Heart left ventricle (tissue), 13 donors: ENCODE results near the gene PCK1.

Experiments
- POLR2A ChIP-seq, 2 donors: fragments of 450-650 bp; IDR thresholded peaks; one replicate each; pipeline ENCODE4 v1.6.1; 2017; ENCODE audit warnings: antibody characterized with exemption in 2 of 2, mild to moderate bottlenecking in 2 of 2, moderate library complexity in 2 of 2
- TF ChIP-seq, protein P1 (sequence below), 12 donors: fragments of 200-600 bp; sonication (generic) in 4 of 12; IDR thresholded peaks; one replicate each; pipeline versions ENCODE4 v1.5.0 to v1.8.0; 2018 to 2022; ENCODE audit warnings: antibody characterized with exemption in 12 of 12, mild to moderate bottlenecking in 5 of 12
- donor health status: ischemic (EF 13 %, LVEDD 7.1; RV severe dilation, severe dysfunction).
- donor health status: DM: no; HTN: yes; CAD: no.
- donor health status: DM: no; HTN: no; CAD: no.
- donor health status: ischemic (EF 25% LVEDD 6.9; RV normal size, moderate dysfunction).
- donor health status: ischemic (EF 25% LVEDD 5.7; RV mildly dilated, moderate dysfunction).
- donor health status: ischemic (EF 35%, LVEDD 5.7; RV mildly dilated, moderate dysfunction).
- donor health status: nonischemic (EF 11% LVEDD 7.7; RV severe dilation, severe dysfunction).
- donor health status: DM: yes; HTN: yes; CAD: no.
- donor health status: PGD.
- donor health status: ischemic (EF 29% LVEDD 5.4; RV normal size, mild dysfunction).
- donor health status: nonischemic (EF 23%, LVEDD 6.1; RV moderate dilation, normal function).

DNA sequence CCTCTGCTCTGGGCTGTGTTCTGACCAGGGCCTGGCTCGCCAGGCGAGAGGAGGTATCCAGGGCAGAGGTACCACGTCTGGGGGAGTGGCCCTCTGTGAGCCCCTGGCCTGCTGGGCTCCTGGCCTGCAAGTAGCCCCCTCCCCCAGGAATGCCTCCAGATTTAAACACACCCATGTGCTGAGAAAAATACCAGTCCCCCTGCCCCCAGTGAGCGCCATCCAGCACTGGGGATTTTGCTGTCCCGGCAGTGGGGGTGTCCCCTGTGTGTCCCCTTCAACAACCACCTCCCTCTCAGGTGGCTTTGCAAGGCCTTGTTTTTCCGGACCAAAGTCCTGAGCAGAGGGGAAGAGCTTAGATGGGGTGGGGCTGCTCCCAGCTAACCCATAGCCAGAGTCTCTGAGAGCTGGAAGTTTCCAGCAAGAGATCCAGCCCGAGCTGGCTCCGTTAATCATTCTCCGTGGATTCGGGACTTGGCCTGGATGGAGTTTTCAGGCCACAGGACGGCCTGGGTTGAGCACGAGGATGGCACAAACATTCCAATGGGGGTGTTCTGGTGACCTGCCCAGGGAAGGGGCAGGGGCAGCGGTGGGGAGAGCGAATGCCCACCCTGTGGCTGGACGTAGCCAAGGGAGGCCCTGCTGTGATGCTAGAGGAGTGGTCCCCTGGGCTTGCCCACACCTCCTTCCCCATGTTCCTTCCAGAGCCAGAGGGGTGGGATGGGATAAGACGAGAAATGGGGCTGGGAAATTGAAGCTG lies 29.0 kb downstream of the PCK1 start:
- TF ChIP-seq, protein P1, sequence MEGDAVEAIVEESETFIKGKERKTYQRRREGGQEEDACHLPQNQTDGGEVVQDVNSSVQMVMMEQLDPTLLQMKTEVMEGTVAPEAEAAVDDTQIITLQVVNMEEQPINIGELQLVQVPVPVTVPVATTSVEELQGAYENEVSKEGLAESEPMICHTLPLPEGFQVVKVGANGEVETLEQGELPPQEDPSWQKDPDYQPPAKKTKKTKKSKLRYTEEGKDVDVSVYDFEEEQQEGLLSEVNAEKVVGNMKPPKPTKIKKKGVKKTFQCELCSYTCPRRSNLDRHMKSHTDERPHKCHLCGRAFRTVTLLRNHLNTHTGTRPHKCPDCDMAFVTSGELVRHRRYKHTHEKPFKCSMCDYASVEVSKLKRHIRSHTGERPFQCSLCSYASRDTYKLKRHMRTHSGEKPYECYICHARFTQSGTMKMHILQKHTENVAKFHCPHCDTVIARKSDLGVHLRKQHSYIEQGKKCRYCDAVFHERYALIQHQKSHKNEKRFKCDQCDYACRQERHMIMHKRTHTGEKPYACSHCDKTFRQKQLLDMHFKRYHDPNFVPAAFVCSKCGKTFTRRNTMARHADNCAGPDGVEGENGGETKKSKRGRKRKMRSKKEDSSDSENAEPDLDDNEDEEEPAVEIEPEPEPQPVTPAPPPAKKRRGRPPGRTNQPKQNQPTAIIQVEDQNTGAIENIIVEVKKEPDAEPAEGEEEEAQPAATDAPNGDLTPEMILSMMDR (IDR thresholded peaks at IDR 0.05) = no peak
- TF ChIP-seq POLR2A (IDR thresholded peaks at IDR 0.05) = no peak
